Naive thymus-derived CD4-positive, alpha-beta T cell (primary cell): Measurements from ENCODE around the gene LAGE3. TPM values are rescaled to one million over a fixed set of nuclear protein-coding genes. Genes with fewer than 3 reads are reported as not detected.

Experiments
- ATAC-seq: fragments of 150-1000 bp; cut with Tn5 transposase; 2 replicates; pipeline ENCODE4 v1.10.0; 2021; ENCODE audit warnings: mild to moderate bottlenecking, moderate library complexity
- CTCF ChIA-PET: fragments of 350-600 bp; sonication (Branson Sonifier 250); formaldehyde crosslinking; loops from one replicate; lab custom pipeline; 2021; ENCODE audit warnings: antibody characterized with exemption; lab: Charles Lee
- POLR2A ChIA-PET: fragments of 350-600 bp; sonication (Branson Sonifier 250); formaldehyde crosslinking; loops from one replicate; lab custom pipeline; 2021; ENCODE audit warnings: antibody characterized with exemption, inconsistent platforms; lab: Charles Lee
- DNase-seq, 9 donors: peaks; one replicate each; pipeline versions ENCODE4 v3.0.0 to v3.0.0-alpha.2; 2020 to 2022; ENCODE audit warnings: mixed read lengths in 1 of 9
- H3K27ac ChIP-seq: one replicate; pipeline ENCODE4 v1.7.0; 2013; ENCODE audit warnings: mild to moderate bottlenecking, low read depth, low read length, moderate library complexity
- H3K27me3 ChIP-seq, 2 donors: one replicate each; pipeline ENCODE4 v1.7.0; 2013; ENCODE audit warnings: low read length in 2 of 2, mild to moderate bottlenecking in 2 of 2, moderate library complexity in 2 of 2; ENCODE audit not compliant: control insufficient read depth in 2 of 2, insufficient read depth in 2 of 2
- H3K36me3 ChIP-seq, 3 experiments: 1 replicate in 2 of 3; 2 replicates in 1 of 3; pipeline ENCODE4 v1.7.0; 2013; ENCODE audit warnings: low read length in 3 of 3, mild to moderate bottlenecking in 3 of 3, moderate library complexity in 1 of 3; ENCODE audit not compliant: insufficient read depth in 3 of 3, control insufficient read depth in 2 of 3
- H3K4me1 ChIP-seq, 2 donors: one replicate each; pipeline ENCODE4 v1.7.0; 2013; ENCODE audit warnings: low read length in 2 of 2, mild to moderate bottlenecking in 2 of 2, moderate library complexity in 1 of 2; ENCODE audit not compliant: control insufficient read depth in 2 of 2, insufficient read depth in 2 of 2
- H3K4me3 ChIP-seq: 2 replicates; pipeline ENCODE4 v1.7.0; 2013; ENCODE audit warnings: mild to moderate bottlenecking, low read length
- H3K9me3 ChIP-seq, 3 experiments: 1 replicate in 2 of 3; 2 replicates in 1 of 3; pipeline ENCODE4 v1.7.0; 2013; ENCODE audit warnings: low read length in 3 of 3; ENCODE audit not compliant: control insufficient read depth in 2 of 3
- H3K27ac Mint-ChIP-seq, 9 donors: one replicate each; pipeline ENCODE4 v1.8.0; 2020 to 2022; ENCODE audit warnings: mixed read lengths in 9 of 9, mild to moderate bottlenecking in 8 of 9, moderate library complexity in 5 of 9, inconsistent platforms in 2 of 9
- H3K27me3 Mint-ChIP-seq, 5 donors: one replicate each; pipeline ENCODE4 v1.8.0; 2021 to 2022; ENCODE audit warnings: mixed read lengths in 5 of 5, mild to moderate bottlenecking in 1 of 5
- H3K36me3 Mint-ChIP-seq, 5 donors: one replicate each; pipeline ENCODE4 v1.8.0; 2020 to 2022; ENCODE audit warnings: mixed read lengths in 5 of 5, mild to moderate bottlenecking in 3 of 5, inconsistent platforms in 1 of 5
- H3K4me1 Mint-ChIP-seq, 7 donors: one replicate each; pipeline ENCODE4 v1.8.0; 2020 to 2022; ENCODE audit warnings: mixed read lengths in 7 of 7, mild to moderate bottlenecking in 3 of 7, inconsistent platforms in 1 of 7
- H3K4me3 Mint-ChIP-seq, 10 donors: one replicate each; pipeline ENCODE4 v1.8.0; 2020 to 2022; ENCODE audit warnings: mild to moderate bottlenecking in 10 of 10, mixed read lengths in 10 of 10, moderate library complexity in 6 of 10, inconsistent platforms in 2 of 10
- H3K9me3 Mint-ChIP-seq, 11 donors: one replicate each; pipeline ENCODE4 v1.8.0; 2020 to 2022; ENCODE audit warnings: mixed read lengths in 11 of 11, mild to moderate bottlenecking in 4 of 11, inconsistent platforms in 1 of 11, moderate library complexity in 1 of 11
- intact Hi-C, 2 donors: fragments of 100-400 bp; cut with micrococcal nuclease; formaldehyde crosslinking; loops; one replicate each; pipeline ENCODE4 v1.15.1; 2023
- polyA plus RNA-seq, 2 donors: library from polyadenylated mRNA; unstranded; fragments of 300-500 nt; fragmentation: Illumina TruSeq; gene quantifications; one replicate each; pipeline ENCODE4 v1.2.3, GENCODE V29; 2021
- total RNA-seq, 6 experiments: library from RNA in 5 of 6; stranded (reverse) in 5 of 6; gene quantifications; 1 replicate in 5 of 6; 2 replicates in 1 of 6; pipeline ENCODE4 v1.2.3 and lab custom pipeline; 2021 to 2026

LAGE3 gene
- total and polyA plus RNA-seq, 7 experiments from 2014 or later: 11.6 to 85.1 (median 21.2) TPM

GRCh38 chrX:154477891-154478477, 1.1 kb downstream of the LAGE3 start:
- Mint-ChIP-seq H3K27me3 (no peaks in the 10 kb centered on the region), H3K4me3 (peak overlapping the region; percentile 80 to 94 (median 82)), H3K9me3 (peaks cover 0 to under 1% (median 0%) of the 10 kb centered on the region in 11 donors), H3K27ac (peak overlapping the region; percentile 59 to 90 (median 81)), H3K36me3 (peaks cover 0 to 5% (median 0%) of the 10 kb centered on the region in 5 donors), H3K4me1 (peaks cover 10 to 39% (median 23%) of the 10 kb centered on the region in 7 donors)
- intact Hi-C loops: loop anchor here (2.0 to 5.0 kb wide), 6 partner anchors 36 to 81 kb away; partner anchors contain the start of genes FAM3A (in 1 of the 2), FAM50A (in 1 of the 2), GDI1 (in 1 of the 2) and RPL10 (in 1 of the 2)
- Histone ChIP-seq H3K4me3 (peak overlapping the region; percentile 79), H3K4me1 (peaks cover 4 to 14% of the 10 kb centered on the region in 2 donors), H3K36me3 (no peaks in the 10 kb centered on the region), H3K27me3 (no peaks in the 10 kb centered on the region), H3K27ac (peak overlapping the region; percentile 90), H3K9me3 (no peaks in the 10 kb centered on the region)
- POLR2A ChIA-PET: interaction anchor here (0.9 to 3.8 kb wide), 8 partner anchors 8 to 411 kb away, joined by 3 to 31 read pairs (median 7); partner anchors contain the start of genes PLXNA3, SLC10A3, TAFAZZIN and UBL4A
- no peak for ATAC-seq
- DNase-seq: no peak
- CTCF ChIA-PET: no interaction called here

DNA sequence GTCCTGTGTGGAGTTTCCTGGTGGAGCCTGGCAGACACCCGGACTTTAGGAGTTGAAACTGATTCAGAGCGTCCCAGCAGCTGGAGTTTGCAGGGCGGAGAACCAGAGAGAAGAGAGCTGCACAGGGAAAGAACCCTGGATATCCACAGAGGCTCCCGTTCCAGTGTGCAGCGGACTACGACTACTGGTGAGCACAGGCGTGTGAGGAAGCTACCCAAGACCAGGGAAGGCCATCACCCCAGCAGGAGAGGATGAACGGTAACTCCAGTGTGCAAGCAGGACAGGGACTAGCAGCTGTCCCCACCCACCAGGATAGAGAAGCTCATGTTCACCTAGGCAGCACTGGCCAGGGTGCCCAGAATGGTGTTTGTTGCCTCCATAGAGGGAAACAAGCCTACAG, 2.3 kb downstream of the LAGE3 start:
- peaks cover 4 to 14% of the 10 kb centered on the region in 2 donors for H3K4me1 ChIP-seq
- H3K4me1 Mint-ChIP-seq: peaks cover 8 to 35% (median 23%) of the 10 kb centered on the region in 7 donors
- intact Hi-C loops: loop anchor here (5.0 kb wide), 3 partner anchors 35 to 80 kb away; partner anchors contain the start of genes FAM50A (in 1 of the 2), RPL10 (in 1 of the 2) and TAFAZZIN (in 1 of the 2)
- H3K9me3 ChIP-seq: no peaks in the 10 kb centered on the region
- no peak overlapping the region for H3K4me3 ChIP-seq
- peaks cover 0 to 2% (median 0%) of the 10 kb centered on the region in 11 donors for H3K9me3 Mint-ChIP-seq
- peaks cover 0 to 2% (median 0%) of the 10 kb centered on the region in 3 experiments for H3K36me3 ChIP-seq
- ChIA-PET POLR2A (interaction anchor here (0.8 to 3.8 kb wide), 10 partner anchors 9 to 410 kb away, joined by 3 to 31 read pairs (median 4); partner anchors contain the start of genes PLXNA3, SLC10A3 and UBL4A), CTCF (interaction anchor here (0.5 kb wide), 1 partner anchor 49 kb away, joined by 3 read pairs; no protein-coding TSS in a partner anchor)
- no peaks in the 10 kb centered on the region for H3K27me3 ChIP-seq
- H3K27me3 Mint-ChIP-seq: no peaks in the 10 kb centered on the region
- no peak for DNase-seq
- H3K4me3 Mint-ChIP-seq: peak overlapping the region in 6 of 10 donors; percentile 39 to 82 (median 72)
- H3K36me3 Mint-ChIP-seq: peaks cover 0 to 5% (median 0%) of the 10 kb centered on the region in 5 donors
- H3K27ac ChIP-seq: no peak overlapping the region
- H3K27ac Mint-ChIP-seq: peak overlapping the region in 5 of 9 donors; percentile 24 to 90 (median 51)
- no peak for ATAC-seq

DNA sequence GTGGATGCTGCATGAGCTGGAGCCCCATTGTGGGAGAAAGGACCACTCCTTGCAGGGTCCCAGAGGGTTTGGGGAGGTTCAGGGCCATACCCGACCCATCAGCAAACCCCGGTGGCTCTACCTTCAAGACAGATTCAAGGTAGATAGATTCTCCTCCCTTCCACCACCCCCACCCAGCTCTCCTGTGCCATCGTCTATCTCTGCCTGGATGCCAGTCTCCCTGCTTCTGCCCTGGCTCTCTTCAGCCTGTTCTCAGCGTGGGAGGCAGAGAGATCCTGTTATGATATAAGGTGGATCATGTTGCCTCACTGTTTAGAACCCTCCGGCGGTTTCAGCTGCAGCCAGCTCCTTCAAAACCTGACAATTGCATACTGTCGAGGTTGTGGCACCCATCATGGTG, 5.4 kb downstream of the LAGE3 start:
- POLR2A ChIA-PET: interaction anchor here (1.2 kb wide), 1 partner anchor 16 kb away, joined by 3 read pairs; no protein-coding TSS in a partner anchor
- Histone ChIP-seq H3K4me3 (no peak overlapping the region), H3K27ac (no peak overlapping the region), H3K36me3 (peaks cover 0 to 27% (median 0%) of the 10 kb centered on the region in 3 experiments), H3K27me3 (no peaks in the 10 kb centered on the region), H3K4me1 (peaks cover 0 to 14% of the 10 kb centered on the region in 2 donors), H3K9me3 (no peaks in the 10 kb centered on the region)
- Mint-ChIP-seq H3K9me3 (peaks cover 0 to 2% (median 0%) of the 10 kb centered on the region in 11 donors), H3K27ac (peak overlapping the region in 2 of 9 donors; percentile 23 to 49), H3K4me1 (peaks cover 4 to 27% (median 20%) of the 10 kb centered on the region in 7 donors), H3K27me3 (no peaks in the 10 kb centered on the region), H3K36me3 (peaks cover 0 to 5% (median 0%) of the 10 kb centered on the region in 5 donors), H3K4me3 (no peak overlapping the region)
- intact Hi-C loops: no loop called here
- ATAC-seq (no peak), DNase-seq (no peak)
- CTCF ChIA-PET: interaction anchor here (0.6 kb wide), 1 partner anchor 862 kb away, joined by 3 read pairs; no protein-coding TSS in a partner anchor

GRCh38 chrX:154472685-154473632, 6.1 kb downstream of the LAGE3 start:
- no peak overlapping the region for H3K27ac ChIP-seq
- peak overlapping the region in 1 of 9 donors; percentile 10 for H3K27ac Mint-ChIP-seq
- intact Hi-C loops: no loop called here
- H3K4me1 ChIP-seq: peaks cover 0 to 12% of the 10 kb centered on the region in 2 donors
- H3K9me3 Mint-ChIP-seq: peaks cover 0 to 2% (median 0%) of the 10 kb centered on the region in 11 donors
- peaks cover 0 to 5% (median 0%) of the 10 kb centered on the region in 5 donors for H3K36me3 Mint-ChIP-seq
- DNase-seq: no peak
- no peak overlapping the region for H3K4me3 Mint-ChIP-seq
- POLR2A ChIA-PET: interaction anchor here (1.2 kb wide), 1 partner anchor 15 kb away, joined by 3 read pairs; no protein-coding TSS in a partner anchor
- H3K9me3 ChIP-seq: no peaks in the 10 kb centered on the region
- peaks cover 0 to 34% (median 0%) of the 10 kb centered on the region in 3 experiments for H3K36me3 ChIP-seq
- H3K27me3 ChIP-seq: no peaks in the 10 kb centered on the region
- peaks cover 2 to 22% (median 18%) of the 10 kb centered on the region in 7 donors for H3K4me1 Mint-ChIP-seq
- no peaks in the 10 kb centered on the region for H3K27me3 Mint-ChIP-seq
- no peak for ATAC-seq
- CTCF ChIA-PET: interaction anchor here (0.6 kb wide), 1 partner anchor 861 kb away, joined by 3 read pairs; no protein-coding TSS in a partner anchor
- H3K4me3 ChIP-seq: no peak overlapping the region

DNA sequence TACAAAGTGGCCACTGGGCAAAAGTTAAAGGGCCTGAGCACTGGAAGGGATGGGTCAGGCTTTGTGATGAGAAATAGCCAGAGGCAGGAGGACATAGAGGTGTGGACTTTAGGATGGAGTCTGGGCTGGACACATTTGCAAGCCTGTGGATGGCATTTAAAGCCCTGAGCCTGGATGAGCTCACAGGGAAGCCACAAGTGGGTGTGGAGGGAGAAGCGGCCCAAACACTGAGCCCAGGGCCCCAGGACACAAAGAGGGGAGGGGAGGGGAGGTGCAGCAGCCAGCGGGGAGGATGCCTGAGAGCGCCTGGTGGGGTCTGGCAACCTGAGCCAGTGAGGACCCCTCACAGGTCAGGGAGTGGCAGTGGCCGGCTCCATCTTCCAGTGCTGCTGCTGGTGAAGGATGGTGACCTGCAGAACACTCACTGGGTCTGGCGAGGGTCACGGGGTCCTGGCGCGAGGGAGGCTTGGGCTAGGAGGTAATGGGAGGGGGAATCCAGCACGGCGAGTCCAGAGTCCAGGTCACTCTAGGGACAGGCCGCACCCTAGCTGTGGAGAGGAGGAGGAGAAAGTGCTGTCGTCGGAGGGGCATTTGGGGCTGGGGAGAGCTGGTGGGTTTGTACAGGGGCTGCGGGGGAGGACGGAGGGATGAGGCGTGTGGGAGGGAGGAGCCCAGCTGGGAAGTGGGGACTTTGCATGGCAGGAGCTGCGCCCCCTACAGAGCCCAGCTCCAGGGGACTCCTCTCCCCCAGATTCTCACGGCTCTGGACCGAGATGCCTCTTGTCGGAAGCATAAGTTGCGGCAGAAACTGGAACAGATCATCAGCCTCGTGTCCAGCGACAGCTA, 7.0 kb downstream of the LAGE3 start:
- intact Hi-C loops: no loop called here
- peak overlapping the region in 1 of 9 donors; percentile 51 for H3K27ac Mint-ChIP-seq
- ChIA-PET POLR2A (interaction anchor here (1.2 kb wide), 1 partner anchor 15 kb away, joined by 3 read pairs; no protein-coding TSS in a partner anchor), CTCF (no interaction called here)
- H3K27me3 Mint-ChIP-seq: no peaks in the 10 kb centered on the region
- peaks cover 0 to 3% of the 10 kb centered on the region in 2 donors for H3K4me1 ChIP-seq
- H3K4me3 Mint-ChIP-seq: no peak overlapping the region
- peaks cover 2 to 13% (median 11%) of the 10 kb centered on the region in 7 donors for H3K4me1 Mint-ChIP-seq
- no peak overlapping the region for H3K4me3 ChIP-seq
- H3K27me3 ChIP-seq: no peaks in the 10 kb centered on the region
- peaks cover 0 to 5% (median 0%) of the 10 kb centered on the region in 5 donors for H3K36me3 Mint-ChIP-seq
- H3K27ac ChIP-seq: no peak overlapping the region
- DNase-seq: no peak
- peaks cover 0 to 39% (median 0%) of the 10 kb centered on the region in 3 experiments for H3K36me3 ChIP-seq
- no peaks in the 10 kb centered on the region for H3K9me3 ChIP-seq
- peaks cover 0 to 2% (median 0%) of the 10 kb centered on the region in 11 donors for H3K9me3 Mint-ChIP-seq
- no peak for ATAC-seq
